Kidney capillary endothelial cell (primary cell): ENCODE measurements around the gene FBXO31.

ENCODE experiments used
- DNase-seq: peaks from one replicate; pipeline ENCODE4 v3.0.0-alpha.2; 2018; ENCODE audit warnings: low spot score

Gene FBXO31

DNA sequence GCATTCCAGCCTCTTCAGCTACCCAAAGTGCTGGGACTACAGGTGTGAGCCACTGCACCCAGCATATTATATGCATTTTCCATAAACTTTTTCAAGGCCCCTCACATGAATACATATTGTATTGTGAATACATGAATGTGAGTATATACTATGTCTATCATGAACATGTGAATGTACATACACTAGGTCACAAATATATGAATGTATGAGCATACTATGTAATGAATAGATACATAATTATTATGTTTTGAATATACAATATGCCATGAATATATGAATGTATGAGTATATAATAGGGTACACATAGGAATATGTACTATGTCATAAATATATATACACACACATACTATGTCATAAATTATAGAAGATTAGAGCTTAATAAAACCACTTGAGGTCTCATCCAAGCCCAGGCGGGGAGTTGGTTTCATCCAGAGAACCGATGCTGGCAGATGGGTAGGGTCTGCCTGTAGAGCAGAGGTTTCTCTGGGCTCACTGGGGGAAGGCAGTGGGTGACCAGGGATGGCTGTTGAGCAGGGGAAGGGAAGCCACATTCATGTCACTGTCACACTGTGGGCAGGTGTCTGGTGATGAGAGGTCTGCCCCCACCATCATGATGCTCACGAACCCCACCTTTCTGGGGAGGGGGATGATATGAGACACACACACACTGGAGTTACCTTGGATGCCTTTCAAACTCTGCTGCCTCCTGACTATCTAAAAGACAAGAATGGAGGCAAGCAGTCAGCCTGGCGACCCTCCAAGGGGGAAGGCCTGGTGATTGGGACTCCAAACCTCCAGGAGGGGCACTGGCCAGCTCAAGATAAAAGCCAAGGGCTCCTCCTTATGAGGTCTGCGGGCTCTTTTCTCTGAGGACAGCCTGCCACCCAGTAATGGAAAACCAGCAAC, 73.7 kb downstream of the FBXO31 start:
- DNase-seq = no peak

GRCh38 chr16:87308826-87309225, 74.8 kb downstream of the FBXO31 start:
- no peak for DNase-seq

DNA sequence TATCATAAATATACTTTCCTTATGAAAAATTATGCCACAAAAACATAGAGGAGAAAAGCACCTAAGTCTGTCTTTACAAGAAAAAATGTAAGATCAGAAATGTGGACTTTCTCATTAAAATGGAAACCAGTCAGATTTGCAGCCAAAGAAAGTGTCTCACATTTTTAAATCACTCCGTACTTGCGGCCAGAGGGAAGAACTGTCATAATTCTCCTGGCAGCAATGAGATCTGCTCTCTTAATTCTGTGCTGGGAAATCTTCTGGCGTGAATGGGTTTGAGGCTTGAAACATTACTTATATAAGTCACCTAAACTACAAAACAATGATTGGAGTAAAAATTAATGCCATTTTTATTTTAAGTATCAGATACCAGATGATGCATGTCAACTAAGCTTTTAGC, 77.1 kb downstream of the FBXO31 start:
- no peak for DNase-seq

GRCh38 chr16:87305505-87306391, 77.8 kb downstream of the FBXO31 start:
- DNase-seq = no peak

- no peak for DNase-seq
Observed at GRCh38 chr16:87304951-87305350, 78.6 kb downstream of the FBXO31 start.

DNA sequence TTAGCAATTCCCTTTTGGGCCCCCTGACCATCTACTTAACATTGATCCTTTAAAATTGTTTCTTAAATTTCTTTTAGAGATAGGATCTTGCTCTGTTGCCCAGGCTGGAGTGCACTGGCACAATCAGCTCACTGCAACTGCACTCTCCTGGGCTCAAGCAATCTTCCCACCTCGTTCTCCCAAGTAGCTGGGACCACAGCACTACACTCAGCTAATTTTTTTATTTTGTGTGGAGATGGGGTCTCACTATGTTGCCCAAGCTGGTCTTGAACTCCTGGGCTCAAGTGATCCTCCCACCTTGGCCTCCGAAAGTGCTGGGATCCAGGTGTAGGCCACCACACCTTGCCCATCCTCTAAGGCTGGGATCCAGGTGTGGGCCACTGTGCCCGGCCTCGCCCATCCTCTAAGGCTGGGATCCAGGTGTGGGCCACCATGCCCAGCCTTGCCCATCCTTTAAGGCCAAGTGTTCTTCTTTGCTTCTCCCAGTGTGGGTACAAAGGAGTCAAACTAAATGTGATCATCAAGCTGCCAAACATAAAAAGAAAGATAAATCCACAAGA, 79.5 kb downstream of the FBXO31 start:
- no peak for DNase-seq

- DNase-seq = no peak
Observed at GRCh38 chr16:87303431-87303930, 80.1 kb downstream of the FBXO31 start.

- no peak for DNase-seq
Observed at GRCh38 chr16:87298857-87299465, 84.6 kb downstream of the FBXO31 start.

- DNase-seq = no peak
Observed at GRCh38 chr16:87297918-87298631, 85.5 kb downstream of the FBXO31 start.

DNA sequence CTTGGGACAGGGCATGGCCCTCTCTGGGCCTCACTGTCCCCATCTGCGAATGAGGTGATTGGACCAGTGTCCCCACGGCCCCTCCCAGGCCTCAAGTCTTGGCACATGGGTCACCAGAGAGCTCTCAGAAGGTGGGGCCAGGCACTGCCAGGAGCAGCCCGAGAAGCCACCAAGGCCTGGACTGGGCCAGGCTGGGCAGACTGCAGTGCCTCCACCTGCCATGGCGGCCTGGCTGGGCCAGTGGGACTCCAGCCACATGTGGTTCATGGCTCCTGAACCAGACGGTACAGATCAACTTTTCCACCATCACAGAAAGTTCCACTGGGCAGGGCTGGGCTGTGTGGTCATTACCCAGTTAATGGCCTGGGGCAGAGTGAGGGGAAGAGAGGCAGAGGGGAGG, 86.2 kb downstream of the FBXO31 start:
- no peak for DNase-seq

- DNase-seq = no peak
Observed at GRCh38 chr16:87295661-87296531, 87.7 kb downstream of the FBXO31 start.

- DNase-seq = no peak
Observed at GRCh38 chr16:87295259-87295658, 88.3 kb downstream of the FBXO31 start.

- DNase-seq = no peak
Observed at GRCh38 chr16:87293990-87294389, 89.6 kb downstream of the FBXO31 start.

DNA sequence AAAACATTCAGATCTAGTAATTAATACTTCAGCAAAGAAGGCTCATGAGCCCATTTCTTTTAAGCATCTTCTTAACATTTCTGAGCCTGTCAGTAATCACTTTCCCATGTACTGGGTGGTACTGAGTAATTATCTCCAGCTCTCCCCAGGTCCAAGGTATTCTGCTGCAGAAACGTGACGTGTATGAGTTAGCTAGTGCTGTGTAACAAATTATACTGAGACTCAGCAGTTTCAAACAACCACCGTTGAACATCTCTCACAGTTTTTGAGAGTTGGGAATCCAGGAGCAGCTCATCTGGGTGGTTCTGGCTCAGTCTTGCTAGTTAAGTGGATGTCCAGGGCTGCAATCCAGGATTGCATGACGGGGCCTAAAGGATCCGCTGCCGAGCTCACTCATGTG, 91.6 kb downstream of the FBXO31 start:
- no peak for DNase-seq

DNA sequence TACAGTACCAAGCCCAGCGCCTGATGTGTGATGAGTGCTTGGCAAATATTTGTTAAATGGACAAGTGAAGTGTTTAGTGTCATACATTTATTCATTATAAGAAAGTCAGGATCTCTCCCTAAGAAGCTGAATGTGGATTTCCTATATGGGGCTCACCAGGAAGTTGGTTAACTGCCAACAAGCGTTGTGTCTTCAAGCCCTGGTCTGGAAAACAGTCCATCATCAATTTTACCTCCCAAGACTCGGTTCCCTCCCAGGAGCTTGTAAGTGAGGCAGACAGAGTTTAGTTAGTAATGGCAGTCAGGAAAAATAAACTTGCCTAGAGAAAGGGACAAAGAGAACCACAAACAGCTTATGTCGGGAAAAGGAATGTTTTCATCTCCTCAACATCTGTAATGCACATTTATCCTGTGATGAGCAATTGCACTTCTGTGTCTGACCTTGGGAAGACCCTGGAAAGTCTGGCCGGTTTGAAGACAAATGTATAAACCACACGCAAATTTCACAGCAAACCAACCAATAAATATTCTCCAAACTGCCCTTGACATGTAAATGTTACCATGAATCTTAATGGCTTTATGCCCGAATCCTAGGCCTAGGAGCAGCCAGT, 94.7 kb downstream of the FBXO31 start:
- no peak for DNase-seq

DNA sequence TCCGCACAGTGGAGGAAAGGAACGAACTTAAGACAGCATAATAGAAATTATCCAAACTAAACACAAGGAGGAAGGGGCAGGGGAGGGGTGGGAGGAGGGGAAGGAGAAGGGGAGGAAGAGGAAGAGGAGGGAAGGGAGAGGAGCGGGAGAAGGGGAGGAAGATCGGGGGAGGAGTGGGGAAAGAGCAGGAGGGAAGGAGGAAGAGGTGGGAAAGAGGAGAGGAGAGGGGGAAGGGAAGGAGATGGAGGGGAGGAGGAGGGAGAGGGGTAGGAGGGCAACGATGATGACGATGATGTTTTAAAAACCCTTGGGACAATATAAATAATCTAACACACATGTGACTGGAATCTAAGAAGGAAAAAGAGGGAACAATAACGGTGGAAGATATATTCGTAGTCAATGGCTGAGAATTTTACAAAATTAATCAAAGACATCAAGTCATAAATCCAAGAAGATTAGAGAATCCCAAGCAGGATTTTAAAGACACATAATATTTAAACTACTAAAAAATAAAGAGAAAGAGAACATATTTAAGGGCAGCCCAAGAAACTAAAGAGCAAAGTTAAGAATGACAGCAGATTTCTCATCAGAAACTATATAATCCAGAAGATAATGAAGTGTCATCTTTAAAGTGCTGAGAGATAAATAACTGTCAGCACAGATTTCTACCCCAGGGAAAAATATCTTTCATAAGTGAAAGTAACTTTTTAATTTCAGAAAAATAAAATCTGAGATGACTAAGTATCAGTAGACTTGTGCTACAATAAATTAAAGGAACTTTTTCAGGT, 96.5 kb downstream of the FBXO31 start:
- DNase-seq = no peak

DNA sequence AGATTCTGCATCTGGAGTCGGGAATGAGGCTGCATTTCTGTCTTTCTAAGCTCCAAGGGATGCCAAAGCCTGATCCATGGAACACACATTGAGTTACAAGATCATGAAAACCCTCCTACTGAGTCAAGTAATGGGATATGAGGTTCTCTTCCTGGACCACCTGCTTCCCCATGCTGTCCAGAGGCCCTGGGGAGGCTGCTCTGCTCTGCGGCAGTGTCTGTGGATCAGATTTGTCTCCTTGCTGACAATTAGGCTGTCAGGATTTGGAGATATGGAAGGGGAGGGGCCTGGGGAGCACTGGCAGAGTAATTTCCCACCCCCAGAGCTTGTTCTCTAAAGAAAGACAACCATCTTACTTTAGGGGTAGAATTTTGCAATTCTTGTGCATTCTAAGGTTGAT, 99.4 kb downstream of the FBXO31 start:
- no peak for DNase-seq

- DNase-seq = no peak
Observed at GRCh38 chr16:87279094-87279658, 104.4 kb downstream of the FBXO31 start.
